Right cardiac atrium (tissue), 5 donors: ENCODE results near the gene SPEG. TPM values are rescaled to one million over a fixed set of nuclear protein-coding genes. Genes with fewer than 3 reads are reported as not detected.

Experiments used
- ATAC-seq, 2 donors: fragments of 200-7000 bp; cut with Tn5 transposase; one replicate each; pipeline versions ENCODE4 v1.8.0 to v1.9.1; 2020; ENCODE audit warnings: moderate library complexity in 2 of 2, mild to moderate bottlenecking in 1 of 2
- DNase-seq, 3 donors: peaks; one replicate each; pipeline ENCODE4 v3.0.0-alpha.2; 2020
- H3K27ac ChIP-seq: one replicate; pipeline ENCODE4 v1.5.1; 2013; ENCODE audit warnings: mild to moderate bottlenecking, low read length, control low read depth, moderate library complexity
- H3K27me3 ChIP-seq: one replicate; pipeline ENCODE4 v1.6.1; 2013; ENCODE audit not compliant: control insufficient read depth, insufficient read depth
- H3K4me1 ChIP-seq: one replicate; pipeline ENCODE4 v1.6.1; 2013; ENCODE audit warnings: low read length; ENCODE audit not compliant: control insufficient read depth, insufficient read depth
- H3K4me3 ChIP-seq: one replicate; pipeline ENCODE4 v1.5.1; 2013; ENCODE audit warnings: low read length, control low read depth
- H3K9me3 ChIP-seq: one replicate; pipeline ENCODE4 v1.6.1; 2013; ENCODE audit warnings: low read length; ENCODE audit not compliant: control insufficient read depth
- WGBS: extraction: QIAGEN DNeasy Blood & Tissue Kit; methylation state at CpG from one replicate; pipeline ENCODE4 v1.1.7; 2013; 5-methylcytosine and 5-hydroxymethylcytosine counted together
- intact Hi-C, 4 donors: fragments of 100-400 bp; cut with DNase I; formaldehyde crosslinking; loops; one replicate each; pipeline versions ENCODE4 v1.11.0 to v1.14.0; 2022 to 2023
- polyA plus RNA-seq: library from polyadenylated mRNA; stranded (reverse); fragments of 200-250 nt; gene quantifications from one replicate; pipeline ENCODE4 v1.2.3, GENCODE V29; 2013
- total RNA-seq, 4 donors: library from RNA; stranded (reverse); fragmentation: NEBNext Ultra II Directional; extraction: Animal tissue kit (Norgen Biotek cat#: 25700); gene quantifications; one replicate each; pipeline ENCODE4 v1.2.1, GENCODE V29; 2021
- donor health status: healthy with polysubstance abuse.
- donor health status: DM: no; HTN: yes; CAD: no.
- donor health status: DM: no; HTN: no; CAD: no.
- donor health status: DM: no; HTN: yes; CAD: no; lungs with severe emphysema.
- donor health status: DM: yes; HTN: yes; CAD: no.

SPEG gene
- total and polyA plus RNA-seq, 5 donors = 85.5 to 176 (median 157) TPM

DNA sequence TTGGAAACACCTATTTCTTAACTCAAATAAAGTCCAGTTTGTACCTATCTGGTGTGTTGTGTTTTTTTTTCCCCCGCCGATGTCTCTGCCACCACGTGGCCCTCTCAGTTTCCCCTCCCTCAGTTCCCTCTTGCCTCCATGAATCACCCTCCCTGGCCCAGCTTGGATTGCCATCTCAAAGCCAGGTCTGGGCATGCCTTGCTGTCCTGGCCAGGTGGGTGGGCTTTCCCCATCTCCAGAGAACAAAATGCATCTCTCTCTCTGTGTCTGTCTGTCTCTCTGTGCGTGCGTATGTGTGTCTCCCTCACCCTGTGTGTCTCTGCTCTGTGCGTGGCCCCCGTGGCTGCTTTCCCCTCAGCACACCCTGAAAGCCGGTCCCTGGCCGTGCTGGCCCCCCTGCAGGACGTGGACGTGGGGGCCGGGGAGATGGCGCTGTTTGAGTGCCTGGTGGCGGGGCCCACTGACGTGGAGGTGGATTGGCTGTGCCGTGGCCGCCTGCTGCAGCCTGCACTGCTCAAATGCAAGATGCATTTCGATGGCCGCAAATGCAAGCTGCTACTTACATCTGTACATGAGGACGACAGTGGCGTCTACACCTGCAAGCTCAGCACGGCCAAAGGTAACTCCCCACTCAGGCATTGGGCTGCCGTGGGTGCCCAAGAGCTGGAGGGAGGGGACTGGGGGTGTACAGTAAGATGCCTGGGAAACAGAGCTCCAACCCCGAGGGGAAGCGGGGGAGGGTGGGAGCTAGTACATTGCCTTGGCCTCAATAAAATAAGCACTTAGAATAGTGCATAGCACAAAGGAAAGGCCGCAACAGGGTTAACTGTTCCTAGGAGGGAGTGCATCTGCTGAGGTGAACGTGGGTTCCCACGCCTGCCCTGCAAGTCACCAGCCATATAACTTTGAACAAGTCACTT lies 32.4 kb downstream of the SPEG start:
- H3K27me3 ChIP-seq = no peaks in the 10 kb centered on the region
- WGBS = 68% methylated on average over 28 of the region's 28 CpGs
- ATAC-seq (no peak), DNase-seq (no peak)
- H3K9me3 ChIP-seq = no peaks in the 10 kb centered on the region
- no peak overlapping the region for H3K4me3 ChIP-seq
- H3K4me1 ChIP-seq = peaks cover 2% of the 10 kb centered on the region
- intact Hi-C loops = no loop called here
- no peak overlapping the region for H3K27ac ChIP-seq

DNA sequence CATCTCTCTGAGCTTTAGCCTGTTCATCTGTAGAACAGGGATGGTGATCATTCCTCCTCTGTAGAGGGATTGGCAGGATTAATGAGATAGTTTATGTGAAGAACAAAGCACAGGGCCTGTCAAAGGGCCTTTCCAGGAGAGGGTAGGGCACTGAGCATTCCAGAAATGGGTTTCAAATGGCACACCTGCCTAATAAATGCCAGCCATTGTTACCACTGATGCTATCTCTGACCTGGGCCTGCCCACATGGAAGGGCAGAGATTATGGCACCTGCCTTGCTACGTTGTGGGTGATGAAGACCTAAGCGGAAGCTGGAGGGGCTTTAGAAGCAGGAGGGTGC lies 33.1 kb downstream of the SPEG start:
- 72% methylated on average over 2 of the region's 2 CpGs for WGBS
- ATAC-seq (no peak), DNase-seq (no peak)
- H3K27ac ChIP-seq = no peak overlapping the region
- H3K4me3 ChIP-seq = no peak overlapping the region
- H3K4me1 ChIP-seq = peaks cover 2% of the 10 kb centered on the region
- no peaks in the 10 kb centered on the region for H3K27me3 ChIP-seq
- intact Hi-C loops = no loop called here
- no peaks in the 10 kb centered on the region for H3K9me3 ChIP-seq

DNA sequence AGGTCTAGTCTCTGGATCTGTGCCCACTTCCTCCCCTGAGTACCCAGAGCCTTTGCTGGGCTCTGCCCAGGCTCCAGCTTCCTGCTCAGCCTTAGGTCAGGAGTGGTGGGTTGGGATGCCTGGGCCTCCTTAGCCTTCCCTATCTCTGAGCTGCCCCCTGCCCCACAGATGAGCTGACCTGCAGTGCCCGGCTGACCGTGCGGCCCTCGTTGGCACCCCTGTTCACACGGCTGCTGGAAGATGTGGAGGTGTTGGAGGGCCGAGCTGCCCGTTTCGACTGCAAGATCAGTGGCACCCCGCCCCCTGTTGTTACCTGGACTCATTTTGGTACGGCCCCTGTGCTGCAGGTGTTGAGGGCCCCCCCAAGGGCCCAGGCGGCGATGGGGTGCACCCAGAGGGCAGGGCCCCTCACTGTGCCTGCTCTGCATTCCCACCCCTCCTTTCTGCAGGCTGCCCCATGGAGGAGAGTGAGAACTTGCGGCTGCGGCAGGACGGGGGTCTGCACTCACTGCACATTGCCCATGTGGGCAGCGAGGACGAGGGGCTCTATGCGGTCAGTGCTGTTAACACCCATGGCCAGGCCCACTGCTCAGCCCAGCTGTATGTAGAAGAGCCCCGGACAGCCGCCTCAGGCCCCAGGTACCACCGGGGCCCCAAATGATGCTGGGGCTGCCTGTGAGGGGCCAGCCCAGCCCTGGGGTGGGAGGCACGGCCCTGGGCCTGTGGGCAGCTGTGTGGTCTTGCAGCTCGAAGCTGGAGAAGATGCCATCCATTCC lies 34.0 kb downstream of the SPEG start:
- Histone ChIP-seq H3K27ac (peak overlapping the region; percentile 19), H3K4me3 (no peak overlapping the region), H3K27me3 (no peaks in the 10 kb centered on the region), H3K4me1 (peaks cover 2% of the 10 kb centered on the region), H3K9me3 (no peaks in the 10 kb centered on the region)
- DNase-seq (no peak), ATAC-seq (no peak)
- intact Hi-C loops = no loop called here
- 83% methylated on average over 23 of the region's 23 CpGs for WGBS

DNA sequence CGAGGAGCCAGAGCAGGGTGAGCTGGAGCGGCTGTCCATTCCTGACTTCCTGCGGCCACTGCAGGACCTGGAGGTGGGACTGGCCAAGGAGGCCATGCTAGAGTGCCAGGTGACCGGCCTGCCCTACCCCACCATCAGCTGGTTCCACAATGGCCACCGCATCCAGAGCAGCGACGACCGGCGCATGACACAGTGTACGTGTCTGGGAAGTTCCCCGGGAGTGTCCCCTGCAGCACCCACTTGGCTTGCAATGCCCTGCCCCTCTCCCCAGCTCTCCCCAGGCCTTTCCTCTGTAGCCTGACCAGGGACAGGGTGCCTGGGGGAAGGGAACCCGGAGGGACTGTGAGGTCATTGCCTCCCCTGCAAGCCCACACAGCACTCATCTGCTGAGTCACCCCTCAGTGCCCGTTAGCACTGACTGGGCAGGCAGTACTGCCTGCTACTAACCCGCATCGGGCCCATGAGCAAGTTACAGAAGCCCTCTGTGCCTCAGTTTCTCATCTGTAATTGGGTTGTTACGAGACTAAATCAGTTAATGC lies 34.6 kb downstream of the SPEG start:
- Histone ChIP-seq H3K4me3 (no peak overlapping the region), H3K27ac (peak overlapping the region; percentile 84), H3K4me1 (peaks cover 2% of the 10 kb centered on the region), H3K9me3 (no peaks in the 10 kb centered on the region), H3K27me3 (no peaks in the 10 kb centered on the region)
- intact Hi-C loops = no loop called here
- WGBS = 71% methylated on average over 16 of the region's 16 CpGs
- peak in 1 of 3 donors; percentile 67 for DNase-seq
- ATAC-seq = peak; percentile 6 to 48

DNA sequence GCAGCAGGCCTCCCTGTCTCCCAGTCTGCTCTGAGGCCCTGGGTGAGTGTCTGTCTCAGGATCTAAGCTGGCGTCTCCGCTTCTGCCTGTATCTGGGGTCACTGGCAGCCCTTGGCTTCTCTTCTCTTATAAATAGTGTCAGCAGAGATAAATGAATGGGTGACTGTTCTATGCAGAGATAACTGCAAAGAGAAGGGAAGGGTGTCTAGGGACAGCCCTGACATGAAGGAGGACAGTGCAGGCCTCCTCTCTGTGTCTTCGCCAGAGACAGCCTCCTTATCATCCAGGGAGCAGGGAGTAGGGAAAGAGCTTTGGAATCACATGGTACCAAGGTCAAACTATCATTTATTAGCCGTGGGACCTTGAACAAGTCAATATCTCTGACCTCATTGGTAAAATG lies 35.8 kb downstream of the SPEG start:
- peaks cover 2% of the 10 kb centered on the region for H3K4me1 ChIP-seq
- no peak for DNase-seq
- H3K9me3 ChIP-seq = no peaks in the 10 kb centered on the region
- WGBS = 44% methylated on average over 4 of the region's 4 CpGs
- H3K4me3 ChIP-seq = no peak overlapping the region
- intact Hi-C loops = loop anchor here in 1 of 4 donors (10.0 kb wide), 1 partner anchor 54 kb away; no protein-coding TSS in a partner anchor
- ATAC-seq = peak; percentile 65 to 66
- H3K27ac ChIP-seq = peak overlapping the region; percentile 84
- H3K27me3 ChIP-seq = no peaks in the 10 kb centered on the region

DNA sequence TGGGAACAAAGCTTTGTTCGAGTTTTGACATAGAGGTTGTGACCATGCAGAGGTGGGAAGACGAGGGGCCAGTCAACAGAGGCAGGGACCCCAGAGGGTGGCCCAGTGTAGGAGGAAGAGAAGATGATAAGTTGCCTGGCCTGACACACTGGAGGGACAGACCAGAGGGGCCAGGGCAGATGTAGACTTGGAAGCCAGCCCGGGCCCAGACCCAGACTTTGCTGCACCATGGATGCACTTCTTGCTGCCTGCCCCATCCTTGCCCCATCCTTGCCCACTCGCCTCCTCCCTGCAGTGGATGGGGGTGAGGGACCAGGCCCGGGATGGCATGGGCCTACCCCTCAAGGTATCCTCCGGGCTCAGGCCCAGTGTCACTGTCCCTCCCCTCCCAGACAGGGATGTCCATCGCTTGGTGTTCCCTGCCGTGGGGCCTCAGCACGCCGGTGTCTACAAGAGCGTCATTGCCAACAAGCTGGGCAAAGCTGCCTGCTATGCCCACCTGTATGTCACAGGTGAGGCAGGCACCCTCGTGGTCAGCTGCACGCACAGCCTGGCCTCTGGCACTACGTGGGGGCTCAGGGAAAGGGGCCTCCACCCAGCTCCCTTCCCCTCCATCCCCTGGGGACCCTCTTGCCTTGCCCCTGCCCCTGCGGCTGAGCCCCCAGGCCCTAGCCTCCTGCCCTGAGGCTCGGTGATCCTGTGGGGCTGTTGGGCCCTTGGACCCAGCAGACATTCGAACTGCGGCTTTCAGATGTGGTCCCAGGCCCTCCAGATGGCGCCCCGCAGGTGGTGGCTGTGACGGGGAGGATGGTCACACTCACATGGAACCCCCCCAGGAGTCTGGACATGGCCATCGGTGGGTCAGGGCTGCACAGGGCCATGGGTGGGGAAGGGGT lies 37.1 kb downstream of the SPEG start:
- H3K27me3 ChIP-seq = no peaks in the 10 kb centered on the region
- no peak overlapping the region for H3K4me3 ChIP-seq
- H3K27ac ChIP-seq = no peak overlapping the region
- peaks cover 2% of the 10 kb centered on the region for H3K4me1 ChIP-seq
- H3K9me3 ChIP-seq = no peaks in the 10 kb centered on the region
- DNase-seq (no peak), ATAC-seq (no peak)
- WGBS = 81% methylated on average over 22 of the region's 22 CpGs
- intact Hi-C loops = loop anchor here in 1 of 4 donors (10.0 kb wide), 1 partner anchor 53 kb away; no protein-coding TSS in a partner anchor

DNA sequence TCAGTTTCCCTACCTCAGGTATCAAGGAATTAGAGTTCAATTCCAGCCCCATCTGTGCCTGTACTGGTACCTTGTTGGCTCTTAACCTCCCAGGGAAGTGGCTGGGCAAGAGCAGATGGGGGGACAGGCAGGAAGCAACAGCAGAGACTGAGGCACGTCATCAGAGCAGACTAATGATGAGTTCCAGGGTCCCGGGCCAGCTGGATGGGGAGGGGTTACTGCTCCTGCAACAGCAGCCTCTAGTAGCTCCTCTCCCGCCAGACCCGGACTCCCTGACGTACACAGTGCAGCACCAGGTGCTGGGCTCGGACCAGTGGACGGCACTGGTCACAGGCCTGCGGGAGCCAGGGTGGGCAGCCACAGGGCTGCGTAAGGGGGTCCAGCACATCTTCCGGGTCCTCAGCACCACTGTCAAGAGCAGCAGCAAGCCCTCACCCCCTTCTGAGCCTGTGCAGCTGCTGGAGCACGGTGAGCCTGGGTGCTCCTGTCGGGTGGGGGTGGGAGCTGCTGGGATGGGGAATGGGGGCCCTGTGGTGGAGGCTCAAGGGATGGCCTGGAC lies 38.1 kb downstream of the SPEG start:
- Histone ChIP-seq H3K4me3 (no peak overlapping the region), H3K27me3 (no peaks in the 10 kb centered on the region), H3K27ac (no peak overlapping the region), H3K9me3 (no peaks in the 10 kb centered on the region), H3K4me1 (peaks cover 2% of the 10 kb centered on the region)
- ATAC-seq (no peak), DNase-seq (no peak)
- WGBS = 77% methylated on average over 12 of the region's 12 CpGs
- intact Hi-C loops = loop anchor here in 1 of 4 donors (10.0 kb wide), 1 partner anchor 52 kb away; no protein-coding TSS in a partner anchor

DNA sequence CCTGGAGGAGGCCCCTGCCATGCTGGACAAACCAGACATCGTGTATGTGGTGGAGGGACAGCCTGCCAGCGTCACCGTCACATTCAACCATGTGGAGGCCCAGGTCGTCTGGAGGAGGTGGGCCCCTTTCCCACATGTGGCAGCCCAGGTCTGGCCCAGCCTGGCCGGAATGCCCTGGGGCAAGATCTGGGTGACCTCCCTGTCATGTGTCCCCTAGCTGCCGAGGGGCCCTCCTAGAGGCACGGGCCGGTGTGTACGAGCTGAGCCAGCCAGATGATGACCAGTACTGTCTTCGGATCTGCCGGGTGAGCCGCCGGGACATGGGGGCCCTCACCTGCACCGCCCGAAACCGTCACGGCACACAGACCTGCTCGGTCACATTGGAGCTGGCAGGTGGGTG lies 38.9 kb downstream of the SPEG start:
- Histone ChIP-seq H3K27ac (no peak overlapping the region), H3K4me3 (no peak overlapping the region), H3K27me3 (no peaks in the 10 kb centered on the region), H3K4me1 (peaks cover 2% of the 10 kb centered on the region), H3K9me3 (no peaks in the 10 kb centered on the region)
- intact Hi-C loops = loop anchor here in 1 of 4 donors (10.0 kb wide), 1 partner anchor 51 kb away; no protein-coding TSS in a partner anchor
- DNase-seq (no peak), ATAC-seq (no peak)
- WGBS = 82% methylated on average over 18 of the region's 18 CpGs

DNA sequence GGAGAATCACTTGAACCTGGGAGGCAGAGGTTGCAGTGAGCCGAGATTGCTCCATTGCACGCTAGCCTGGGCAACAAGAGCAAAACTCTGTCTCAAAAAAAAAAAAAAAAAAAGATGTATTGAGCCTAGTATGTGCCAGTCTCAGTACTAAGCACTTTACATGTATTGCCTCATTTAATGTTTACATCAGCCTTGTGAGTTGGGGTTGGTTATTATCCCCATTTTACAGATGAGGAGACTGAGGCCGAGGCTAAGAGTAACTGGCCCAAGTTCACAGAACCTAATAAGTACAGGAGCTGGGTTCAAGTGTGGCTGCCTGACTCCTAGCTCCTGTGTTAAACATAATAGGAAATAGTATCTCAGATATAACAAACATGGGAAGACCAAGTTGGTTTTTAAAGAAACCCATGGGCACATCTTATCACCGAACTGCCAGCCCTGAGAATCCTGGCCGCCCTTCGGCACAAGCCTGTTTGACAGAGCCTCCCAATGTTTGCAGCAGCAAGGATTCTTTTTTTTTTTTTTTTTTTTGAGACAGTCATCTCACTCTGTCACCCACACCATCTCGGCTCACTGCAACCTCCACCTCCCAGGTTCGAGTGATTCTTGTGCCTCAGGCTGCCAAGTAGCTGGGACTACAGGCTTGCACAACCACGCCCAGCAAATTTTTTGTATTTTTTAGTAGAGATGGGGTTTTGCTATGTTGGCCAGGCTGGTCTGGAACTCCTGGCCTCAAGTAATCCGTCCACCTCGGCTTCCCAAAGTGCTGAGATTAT lies 39.8 kb downstream of the SPEG start:
- H3K4me3 ChIP-seq = no peak overlapping the region
- WGBS = 71% methylated on average over 11 of the region's 11 CpGs
- peaks cover 2% of the 10 kb centered on the region for H3K4me1 ChIP-seq
- no peak overlapping the region for H3K27ac ChIP-seq
- H3K27me3 ChIP-seq = no peaks in the 10 kb centered on the region
- no peak for ATAC-seq
- no peaks in the 10 kb centered on the region for H3K9me3 ChIP-seq
- no peak for DNase-seq
- intact Hi-C loops = loop anchor here (5.0 to 10.0 kb wide), 3 partner anchors 48 to 53 kb away; no protein-coding TSS in a partner anchor
